DMS 273 (cell line): ENCODE data around the gene UBE2R2.
"Not testable (repeated sequence)": the region's sequence is repeated elsewhere in the genome, so short reads cannot be mapped to it uniquely, and the experiment has no call there.

ENCODE experiments used
- DNase-seq: peaks from one replicate; lab custom pipeline; 2025; ENCODE audit not compliant: unreplicated experiment; lab: John Stamatoyannopoulos, UW

UBE2R2 gene

GRCh38 chr9:33816327-33817252 lies at the start of gene UBE2R2:
TSS of gene UBE2R2 (plus strand) at chr9:33817160. CDS start at chr9:33817758, 598 bp downstream.
- peak; percentile 93 for DNase-seq

GRCh38 chr9:33770156-33770880 lies 46.6 kb upstream of the UBE2R2 start:
- DNase-seq, result not testable (repeated sequence)

GRCh38 chr9:33773135-33773534 lies 43.8 kb upstream of the UBE2R2 start:
- not testable (repeated sequence) for DNase-seq

GRCh38 chr9:33774074-33774659 lies 42.8 kb upstream of the UBE2R2 start:
- DNase-seq, result not testable (repeated sequence)

- no peak for DNase-seq
These were observed 40.4 kb upstream of the UBE2R2 start for GRCh38 chr9:33776578-33776977.

GRCh38 chr9:33778700-33779351 lies 38.1 kb upstream of the UBE2R2 start:
- DNase-seq, result peak; percentile 81

- DNase-seq, result no peak
These were observed 36.7 kb upstream of the UBE2R2 start for GRCh38 chr9:33780276-33780675.

- DNase-seq, result no peak
These were observed 35.2 kb upstream of the UBE2R2 start for GRCh38 chr9:33781736-33782135.

- no peak for DNase-seq
These were observed 34.4 kb upstream of the UBE2R2 start for GRCh38 chr9:33782395-33783152.

GRCh38 chr9:33785914-33786313 lies 31.0 kb upstream of the UBE2R2 start:
- peak; percentile 52 for DNase-seq

- no peak for DNase-seq
These were observed 30.3 kb upstream of the UBE2R2 start for GRCh38 chr9:33786681-33787080.

- no peak for DNase-seq
These were observed 29.1 kb upstream of the UBE2R2 start for GRCh38 chr9:33787839-33788238.

GRCh38 chr9:33789429-33789828 lies 27.5 kb upstream of the UBE2R2 start:
- DNase-seq, result not testable (repeated sequence)

- DNase-seq, result peak; percentile 17
These were observed 25.8 kb upstream of the UBE2R2 start for GRCh38 chr9:33791117-33791516.

- not testable (repeated sequence) for DNase-seq
These were observed 23.5 kb upstream of the UBE2R2 start for GRCh38 chr9:33793496-33793895.

- DNase-seq, result no peak
These were observed 22.4 kb upstream of the UBE2R2 start for GRCh38 chr9:33794560-33794959.

- DNase-seq, result no peak
These were observed 21.7 kb upstream of the UBE2R2 start, which contains the start of gene PRSS3 for GRCh38 chr9:33795281-33795680. TSS of gene PRSS3 (plus strand) at chr9:33795561. CDS start at chr9:33795574, 13 bp downstream.

- DNase-seq, result no peak
These were observed 21.1 kb upstream of the UBE2R2 start for GRCh38 chr9:33795819-33796218.

- DNase-seq, result not testable (repeated sequence)
These were observed 20.3 kb upstream of the UBE2R2 start for GRCh38 chr9:33796679-33797078.

- DNase-seq, result no peak
These were observed 19.1 kb upstream of the UBE2R2 start for GRCh38 chr9:33797837-33798236.
